NCI-H2196 treated with DMSO at 0.1 percent for 48 hours (cell line): ENCODE results near the gene CTIF.

ENCODE experiments used
- DNase-seq: peaks from one replicate; lab custom pipeline; 2025; ENCODE audit not compliant: unreplicated experiment; lab: John Stamatoyannopoulos, UW

The CTIF gene

DNA sequence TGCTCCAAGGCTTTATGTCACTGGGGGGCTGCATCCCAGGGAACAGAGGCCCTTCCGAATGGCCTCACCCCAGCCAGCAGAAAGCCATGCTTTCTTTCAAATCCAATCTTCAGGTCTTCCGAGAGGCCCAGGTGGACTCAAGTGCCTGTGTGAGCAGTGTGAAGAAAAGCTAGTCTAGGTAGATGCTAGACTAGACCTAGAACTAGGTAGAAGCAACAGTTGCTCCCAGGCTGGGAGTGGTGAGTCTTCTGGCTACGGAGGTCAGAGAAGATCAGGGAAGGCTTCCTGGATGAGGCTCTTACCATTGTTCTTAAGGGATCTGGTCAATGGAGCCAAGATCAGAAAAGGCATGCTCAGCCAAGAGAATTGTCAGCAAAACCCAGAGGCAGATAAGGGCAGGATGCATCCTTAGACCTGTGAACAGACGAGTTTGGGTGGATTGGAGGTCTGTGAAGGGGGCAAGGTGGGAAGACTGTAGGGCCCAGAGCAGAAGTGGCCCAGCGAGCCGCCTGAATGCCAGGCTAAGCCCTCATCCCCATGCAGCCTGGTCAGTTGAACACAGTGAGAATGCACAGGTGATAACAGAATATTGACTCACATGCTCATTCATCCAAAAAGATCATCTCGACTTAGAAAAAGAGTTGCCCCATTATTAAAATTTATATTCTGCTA lies 301.1 kb downstream of the CTIF start:
- no peak for DNase-seq

- DNase-seq, result no peak
These were observed 301.7 kb downstream of the CTIF start for GRCh38 chr18:48840491-48840877.

- no peak for DNase-seq
These were observed 302.8 kb downstream of the CTIF start for GRCh38 chr18:48841381-48842258.

DNA sequence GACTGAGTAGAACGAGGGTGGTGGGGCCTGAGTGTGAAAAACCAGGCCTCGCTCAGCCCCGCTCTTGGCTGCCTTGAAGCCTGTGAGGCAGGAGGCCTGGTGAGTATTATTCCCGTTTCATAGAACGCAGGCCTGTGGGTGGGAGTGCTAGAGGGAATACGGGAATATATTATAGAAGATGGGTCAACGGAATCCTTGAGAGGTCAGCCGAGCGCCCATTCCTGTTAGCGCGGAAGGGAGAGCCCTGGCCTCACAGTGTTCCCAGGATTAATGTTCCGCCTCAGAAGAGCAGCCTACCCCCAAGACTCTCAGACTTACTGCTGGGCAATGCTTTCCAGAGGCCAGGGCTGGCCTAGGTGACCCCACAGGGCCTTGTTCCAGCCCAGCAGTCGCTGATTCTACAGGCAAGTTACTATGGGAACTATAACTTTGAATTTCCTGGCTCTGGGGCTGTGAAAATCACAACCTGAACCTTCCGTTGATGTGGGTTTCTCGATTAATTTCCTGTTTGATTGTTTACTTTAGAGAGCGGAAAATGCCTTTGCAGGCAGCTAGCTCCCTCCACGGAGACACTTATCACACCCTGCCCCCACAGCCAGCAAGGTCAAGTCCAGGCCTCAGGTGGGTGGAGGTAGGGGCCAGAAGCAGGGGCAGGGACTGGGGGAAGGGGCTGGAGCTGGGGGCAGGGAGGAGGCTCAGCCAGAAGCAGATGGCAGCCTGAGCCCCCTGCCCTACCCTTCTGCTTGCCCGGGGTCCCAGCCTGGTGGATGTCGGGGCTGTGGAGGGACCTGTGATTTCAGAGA lies 303.6 kb downstream of the CTIF start:
- no peak for DNase-seq

DNA sequence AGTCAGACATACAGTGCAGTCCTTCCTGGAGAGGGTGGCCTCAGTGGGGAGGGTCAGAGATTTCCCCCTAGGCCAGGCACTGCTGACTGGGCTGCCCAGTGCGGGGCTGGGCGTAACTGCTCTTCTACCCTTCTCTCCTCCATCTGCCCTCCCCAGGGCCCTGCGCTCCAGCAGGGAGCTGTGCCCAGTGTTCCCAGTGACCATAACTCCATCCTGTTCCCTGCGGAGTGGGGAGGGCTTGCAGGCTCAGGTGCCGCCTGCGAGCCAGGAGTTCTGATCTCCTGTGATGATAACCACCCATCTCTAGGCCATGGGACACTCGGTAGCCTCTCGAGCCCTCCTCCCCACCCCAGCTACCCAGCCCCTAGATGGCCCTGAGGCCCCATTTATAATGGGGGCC lies 304.3 kb downstream of the CTIF start:
- no peak for DNase-seq

DNA sequence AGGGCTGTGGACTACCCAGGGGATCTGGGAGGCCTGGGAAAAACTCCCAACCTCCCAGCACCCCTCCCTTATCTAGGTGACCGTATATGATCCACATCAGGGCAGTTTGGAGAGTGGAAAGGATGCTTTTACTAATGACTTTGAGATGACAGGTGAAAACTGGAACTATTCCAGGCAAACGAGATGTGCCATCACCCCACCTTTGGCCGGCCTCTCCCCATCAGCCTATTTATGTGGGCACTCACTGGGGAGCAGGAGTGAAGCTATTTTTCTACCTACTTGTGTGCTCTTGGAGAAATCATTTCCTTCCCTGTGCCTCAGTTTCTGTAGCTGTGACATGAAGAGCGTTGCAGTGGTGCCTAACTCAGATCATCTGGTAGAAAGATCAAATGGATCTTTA lies 304.8 kb downstream of the CTIF start:
- no peak for DNase-seq

GRCh38 chr18:48844271-48844670 lies 305.4 kb downstream of the CTIF start:
- no peak for DNase-seq

DNA sequence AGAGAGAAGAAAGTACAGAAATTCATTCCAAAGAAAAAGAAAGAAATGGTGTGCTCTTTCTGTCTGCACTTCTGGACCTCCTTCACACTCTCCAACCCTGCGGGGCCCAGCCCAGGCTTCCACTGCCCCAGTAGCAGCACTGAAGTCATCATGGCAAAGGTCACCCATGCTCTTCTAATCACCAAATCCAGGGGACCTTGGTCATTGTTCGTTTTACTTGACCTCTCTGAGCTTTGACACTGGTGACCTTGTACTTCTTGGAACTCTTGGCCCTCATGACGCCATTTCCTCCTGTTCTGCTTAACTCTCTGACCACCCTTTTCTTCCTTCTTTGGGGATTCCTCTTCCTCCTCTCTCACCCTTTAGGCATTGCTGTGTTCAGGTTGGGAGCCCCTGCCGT lies 306.3 kb downstream of the CTIF start:
- no peak for DNase-seq

GRCh38 chr18:48846423-48846932 lies 307.6 kb downstream of the CTIF start:
- no peak for DNase-seq

DNA sequence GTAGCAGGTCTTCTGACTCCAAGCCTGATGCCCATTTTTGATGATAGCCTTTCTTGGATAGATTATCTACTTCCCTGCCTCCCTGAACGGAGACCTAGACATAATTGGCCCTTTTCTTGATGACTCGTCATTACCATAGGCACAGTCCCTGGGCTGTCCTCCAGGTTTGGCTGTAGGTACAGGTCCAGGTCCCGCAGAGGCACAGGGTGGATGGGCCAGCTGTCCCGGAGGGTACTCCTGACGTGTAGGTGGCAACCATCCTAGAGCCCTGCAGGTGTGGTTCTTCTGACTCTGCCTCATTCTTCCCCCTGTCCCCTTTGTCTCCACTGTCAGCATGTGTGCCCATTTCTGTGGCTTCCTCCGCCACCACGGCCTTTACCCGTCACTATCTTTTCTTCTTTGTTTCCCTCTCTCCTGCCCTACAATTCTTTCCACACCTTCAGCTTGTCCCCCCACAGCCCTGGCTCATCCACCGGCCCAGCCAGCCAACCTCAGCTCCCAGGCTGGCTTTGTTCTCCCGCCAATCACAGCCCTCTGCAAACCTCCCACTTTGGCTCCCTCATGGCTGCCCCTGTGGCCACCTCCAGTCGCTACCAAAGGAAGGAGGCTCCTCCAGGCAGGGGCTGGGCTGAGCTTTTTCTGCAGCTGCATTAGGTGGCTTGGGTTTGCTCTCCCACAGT lies 309.1 kb downstream of the CTIF start:
- no peak for DNase-seq

DNA sequence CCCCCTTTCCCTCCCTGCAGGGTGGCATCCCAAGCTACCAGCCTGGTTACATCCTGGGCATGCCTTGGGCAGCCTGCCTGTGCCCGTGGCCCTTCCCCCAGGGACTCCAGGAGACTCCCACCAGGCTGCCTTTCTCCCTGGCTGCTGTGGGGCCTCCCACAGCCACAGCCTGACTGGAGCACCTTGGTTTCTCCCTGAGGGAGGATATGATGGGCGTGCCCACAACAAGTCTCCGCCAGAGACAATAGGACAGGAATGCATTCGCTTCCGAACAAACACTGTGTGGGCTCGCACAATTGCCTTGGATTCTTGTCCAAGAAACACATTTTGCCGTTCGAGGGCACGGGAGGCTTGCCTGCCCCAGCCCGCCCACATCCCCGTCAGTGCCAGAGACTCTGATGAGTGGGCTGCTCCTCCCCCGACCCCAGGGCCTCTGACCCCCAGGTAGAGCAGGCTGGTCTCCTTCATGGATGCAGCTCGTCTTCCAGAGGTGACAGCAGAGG lies 309.9 kb downstream of the CTIF start:
- no peak for DNase-seq

DNA sequence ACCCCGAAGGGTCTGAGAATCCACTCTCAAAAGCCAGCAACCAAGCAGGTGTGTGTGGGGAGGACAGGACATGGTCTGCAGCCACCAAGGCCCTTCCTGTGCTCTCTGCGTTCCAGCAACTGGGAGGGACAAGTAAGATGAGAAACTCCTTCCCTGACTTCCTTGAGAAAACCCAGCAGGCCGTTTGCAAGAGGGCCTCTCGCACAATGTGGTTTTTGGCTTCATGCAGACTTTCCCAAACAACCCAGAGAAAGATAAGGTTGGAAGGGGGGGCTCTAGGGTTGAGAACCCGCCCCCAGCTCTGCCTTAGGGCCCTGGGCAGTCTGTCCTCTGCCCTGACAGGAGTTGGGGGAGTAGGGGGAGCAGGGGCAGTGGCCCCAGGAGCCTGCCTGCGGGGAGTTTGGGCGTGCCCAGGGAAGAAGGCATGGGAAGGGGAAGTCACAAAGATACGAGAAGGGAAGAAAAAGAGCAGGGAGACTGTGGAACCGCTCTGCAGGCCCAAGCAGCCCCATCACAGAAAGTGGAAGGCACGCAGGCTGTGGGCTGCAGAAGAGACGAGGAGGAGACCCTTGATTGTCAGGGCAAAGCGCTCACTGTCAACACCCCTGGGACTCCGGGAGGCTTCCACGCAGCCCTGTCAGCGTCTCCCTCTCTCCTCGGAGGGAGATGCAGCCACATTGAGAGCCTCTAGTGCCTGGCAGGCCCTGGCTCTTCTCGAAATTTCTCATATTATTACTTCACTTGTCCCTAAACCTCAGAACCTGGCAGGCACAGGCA lies 312.2 kb downstream of the CTIF start:
- DNase-seq, result no peak

GRCh38 chr18:48851599-48851960 lies 312.7 kb downstream of the CTIF start:
- DNase-seq, result no peak

DNA sequence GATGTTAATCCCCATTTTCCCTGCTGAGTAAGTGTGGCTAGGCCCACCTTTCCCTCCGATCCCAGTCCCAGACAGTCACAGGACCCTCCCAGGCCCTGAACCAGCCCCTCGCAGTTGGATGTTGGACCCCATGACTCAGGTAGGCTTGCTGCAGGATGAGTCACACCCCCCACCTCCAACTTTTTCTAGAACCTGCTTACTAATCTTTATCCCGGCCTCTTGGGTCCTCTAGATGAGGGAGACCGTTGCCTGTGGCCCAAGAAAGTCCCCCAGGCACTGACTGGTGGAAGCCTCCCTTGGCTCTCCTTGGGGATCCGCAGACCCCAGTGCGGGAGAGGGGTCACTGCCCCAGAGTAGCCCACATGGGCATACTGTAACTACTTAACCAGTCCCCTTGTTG lies 313.5 kb downstream of the CTIF start:
- no peak for DNase-seq

DNA sequence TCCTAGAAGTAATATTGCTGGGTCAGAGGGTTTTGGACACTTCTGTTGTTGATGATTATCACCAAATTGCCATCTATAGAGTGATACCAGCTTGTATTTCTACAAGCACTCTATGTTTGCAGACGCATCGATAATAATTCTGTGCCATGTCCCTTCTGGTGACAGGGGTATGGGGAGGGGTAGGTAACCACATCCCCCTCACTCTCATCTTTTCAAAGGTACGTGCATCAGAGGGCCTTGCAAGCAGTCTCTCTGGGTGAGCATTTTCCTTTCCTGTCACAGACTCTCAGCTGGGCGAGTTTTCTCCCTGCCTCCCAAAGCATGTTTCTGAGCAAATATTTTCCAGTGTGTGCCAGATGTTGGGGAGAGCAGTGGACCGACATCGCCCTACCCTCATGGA lies 314.0 kb downstream of the CTIF start:
- DNase-seq, result no peak

- no peak for DNase-seq
These were observed 314.8 kb downstream of the CTIF start for GRCh38 chr18:48853588-48853987.

- DNase-seq, result no peak
These were observed 315.9 kb downstream of the CTIF start for GRCh38 chr18:48854780-48855179.

DNA sequence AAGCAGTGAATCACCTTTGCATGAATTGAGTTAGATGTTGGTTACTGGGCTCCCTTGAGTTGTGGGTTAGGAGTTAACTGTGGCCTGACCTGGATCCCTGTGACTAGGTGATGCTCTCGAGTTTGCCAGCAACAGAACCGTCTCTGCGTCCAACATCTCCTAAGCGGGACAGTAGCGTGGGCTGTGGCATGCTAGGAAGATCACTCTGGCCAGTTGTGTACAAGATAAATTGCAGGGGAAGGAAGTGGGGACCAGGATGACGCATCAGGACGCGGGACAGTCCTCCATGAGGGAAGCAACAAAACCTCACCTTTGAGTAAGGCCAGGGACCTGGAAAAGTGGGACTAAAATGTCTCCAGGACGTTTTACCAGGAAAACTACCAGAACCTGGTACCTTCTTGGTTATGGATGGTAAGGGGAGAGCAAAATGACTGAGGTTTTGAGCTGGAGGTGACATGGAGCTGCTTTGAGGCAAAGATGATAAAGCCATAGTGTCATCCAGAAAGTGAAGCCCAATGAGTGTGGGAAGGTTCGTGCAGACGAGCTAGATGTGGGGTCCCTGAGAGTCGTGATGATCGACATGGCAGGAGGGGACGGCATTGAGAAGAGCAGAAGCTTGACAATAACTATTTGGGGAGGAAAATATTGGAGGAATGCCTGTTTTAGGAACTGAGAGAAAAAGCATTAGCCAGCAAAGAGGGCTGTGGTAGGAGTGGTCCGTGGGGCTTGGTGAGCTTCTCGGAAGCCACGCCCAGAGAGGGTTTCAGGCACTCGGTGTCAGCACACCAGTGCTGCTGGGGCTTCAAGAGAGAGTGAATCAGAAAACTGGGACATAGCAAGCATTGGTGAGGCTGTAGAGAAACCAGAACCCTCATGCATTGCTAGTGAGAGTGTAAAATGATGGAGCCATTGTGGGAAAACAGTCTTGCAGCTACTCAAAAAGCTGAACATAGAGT lies 316.9 kb downstream of the CTIF start:
- DNase-seq, result no peak
